GM20431 (cell line): ENCODE results near the gene RPS6KA3.

ENCODE experiments used
- in situ Hi-C: fragments of 300-500 bp; cut with MseI, MboI; formaldehyde crosslinking; loops from one replicate; pipeline ENCODE4 v1.15.0; 2020; ENCODE audit warnings: low sequenced_read_pairs; ENCODE audit not compliant: unreplicated experiment

Gene RPS6KA3

DNA sequence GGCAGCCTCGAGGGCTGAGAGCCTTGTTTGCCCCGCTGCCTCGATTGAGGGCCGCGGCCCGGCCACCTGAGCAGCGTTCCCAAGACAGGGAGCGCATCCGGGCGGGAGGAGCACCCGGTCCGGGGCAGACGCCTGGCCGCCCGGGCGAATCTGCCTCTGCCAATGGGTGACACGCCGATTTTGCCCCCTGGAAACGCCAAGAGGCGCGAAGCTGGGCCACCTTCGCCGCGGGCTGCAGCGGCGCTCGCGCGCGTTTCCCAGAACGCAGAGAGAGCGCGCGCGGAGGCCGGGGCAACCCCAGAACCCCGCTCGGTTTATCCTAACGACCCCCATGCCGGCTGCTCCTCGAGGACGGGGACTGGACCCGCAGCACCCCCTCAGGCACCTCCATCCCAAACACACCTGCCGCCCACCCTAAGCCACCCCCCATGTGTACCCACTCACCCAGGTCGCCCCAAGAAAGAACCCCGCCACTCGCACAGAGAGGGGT, 150.6 kb downstream of the RPS6KA3 start:
- in situ Hi-C loops = no loop called here

DNA sequence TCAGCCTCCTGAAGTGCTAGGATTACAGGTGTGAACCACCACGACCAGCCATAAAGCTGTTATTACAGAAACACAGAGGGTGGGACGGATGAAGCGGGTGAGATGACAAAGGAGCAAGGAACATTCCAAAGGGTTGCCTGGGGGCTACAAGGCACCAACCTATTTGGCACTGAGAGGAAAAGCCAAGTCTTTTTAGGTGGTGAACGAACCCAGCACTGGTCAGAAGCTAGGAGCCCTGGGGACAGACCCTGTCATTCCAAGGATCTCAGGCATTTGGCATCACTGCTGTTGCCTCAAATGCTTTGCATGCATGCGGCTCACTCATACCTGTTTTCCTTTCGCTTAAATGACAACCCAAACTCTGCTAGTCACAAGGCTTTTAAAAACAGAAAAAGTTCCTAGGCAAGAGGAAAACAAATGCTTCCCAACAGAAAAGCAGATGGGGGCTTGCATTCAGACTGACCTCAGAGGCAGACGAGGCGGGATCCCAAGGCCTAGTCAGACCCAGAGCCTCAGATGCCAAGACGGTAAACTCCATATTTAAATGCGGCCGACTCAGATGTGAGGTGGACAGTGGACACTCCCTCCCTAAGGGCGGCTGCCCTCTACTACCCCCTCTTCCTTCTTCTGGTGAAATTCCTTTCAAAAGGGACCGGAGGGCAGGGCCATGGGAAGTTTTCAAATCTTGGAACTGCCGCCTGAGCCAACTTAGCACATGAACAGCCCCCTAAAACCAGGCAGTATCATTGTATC, 154.5 kb downstream of the RPS6KA3 start:
- in situ Hi-C loops = no loop called here

DNA sequence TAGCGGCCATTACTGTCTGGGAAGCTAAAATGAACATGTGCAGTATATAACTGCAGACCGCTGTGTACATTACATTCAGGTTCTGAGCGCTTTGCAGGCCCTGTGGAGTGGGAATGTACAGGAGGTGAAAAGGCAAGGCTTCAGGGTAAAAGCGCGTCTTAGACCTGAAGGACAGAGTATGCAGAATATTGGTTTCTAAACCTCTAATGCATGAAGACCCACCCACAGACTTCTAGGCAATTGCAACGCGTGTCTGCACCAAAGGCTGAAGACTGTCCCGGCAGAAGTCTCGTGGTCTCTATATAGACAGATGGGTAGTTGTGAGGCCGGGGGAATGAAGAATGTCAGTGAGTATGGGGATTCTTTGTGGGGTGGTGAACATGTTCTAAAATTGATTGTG, 155.4 kb downstream of the RPS6KA3 start:
- in situ Hi-C loops = no loop called here

DNA sequence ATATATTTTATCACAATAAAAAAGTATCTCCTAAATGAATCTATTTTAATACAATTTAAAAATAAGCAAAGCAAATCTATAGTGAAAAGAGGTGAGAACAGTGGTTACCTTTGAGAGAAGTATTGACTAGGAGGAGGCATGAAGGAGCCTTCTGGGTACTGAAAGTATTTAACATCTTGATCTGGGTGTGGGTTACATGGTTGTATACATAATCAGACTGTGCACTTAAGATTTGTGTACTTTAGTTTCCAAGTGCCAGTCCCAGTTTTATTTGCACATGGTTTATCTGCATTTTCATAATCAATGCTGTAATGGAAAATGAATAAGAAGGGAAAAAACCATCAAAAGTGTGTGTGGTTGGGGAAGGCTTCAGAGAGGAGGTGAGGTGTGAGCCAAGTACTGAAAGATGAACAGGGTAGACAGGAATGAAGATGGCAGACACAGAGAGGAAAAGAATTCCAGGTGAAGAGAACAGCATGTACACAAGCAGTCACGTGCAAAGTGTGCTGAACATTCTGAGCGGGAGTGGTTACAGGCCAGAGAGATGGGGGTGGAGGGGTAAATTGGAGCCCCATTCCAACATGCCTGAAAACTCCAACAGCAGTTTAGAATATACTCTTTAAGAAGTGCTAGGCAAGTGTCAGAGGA, 164.7 kb downstream of the RPS6KA3 start:
- in situ Hi-C loops = no loop called here
